Stimulated activated CD8-positive, alpha-beta memory T cell treated with anti-CD3 and anti-CD28 coated beads, Interleukin-7, amount 100 ng/mL, for 48 hours (primary cell): ENCODE results near the gene FER1L5.

Source experiments
- DNase-seq, 2 donors: peaks; one replicate each; pipeline ENCODE4 v3.0.0-alpha.2; 2020; ENCODE audit warnings: low read depth in 1 of 2; ENCODE audit errors: extremely low read depth in 1 of 2

The FER1L5 gene

GRCh38 chr2:96739076-96739632 is 96.6 kb downstream of the FER1L5 start:
- DNase-seq = no peak

- peak; percentile 81 to 99 for DNase-seq
Measured at GRCh38 chr2:96739633-96740428, 97.3 kb downstream of the FER1L5 start, which contains the start of gene LMAN2L. LMAN2L (minus strand) TSS chr2:96740064; CDS start chr2:96740040, 24 bp downstream.

GRCh38 chr2:96747061-96747617 is 104.6 kb downstream of the FER1L5 start:
- no peak for DNase-seq

GRCh38 chr2:96751800-96752199 is 109.2 kb downstream of the FER1L5 start:
- DNase-seq = no peak

DNA sequence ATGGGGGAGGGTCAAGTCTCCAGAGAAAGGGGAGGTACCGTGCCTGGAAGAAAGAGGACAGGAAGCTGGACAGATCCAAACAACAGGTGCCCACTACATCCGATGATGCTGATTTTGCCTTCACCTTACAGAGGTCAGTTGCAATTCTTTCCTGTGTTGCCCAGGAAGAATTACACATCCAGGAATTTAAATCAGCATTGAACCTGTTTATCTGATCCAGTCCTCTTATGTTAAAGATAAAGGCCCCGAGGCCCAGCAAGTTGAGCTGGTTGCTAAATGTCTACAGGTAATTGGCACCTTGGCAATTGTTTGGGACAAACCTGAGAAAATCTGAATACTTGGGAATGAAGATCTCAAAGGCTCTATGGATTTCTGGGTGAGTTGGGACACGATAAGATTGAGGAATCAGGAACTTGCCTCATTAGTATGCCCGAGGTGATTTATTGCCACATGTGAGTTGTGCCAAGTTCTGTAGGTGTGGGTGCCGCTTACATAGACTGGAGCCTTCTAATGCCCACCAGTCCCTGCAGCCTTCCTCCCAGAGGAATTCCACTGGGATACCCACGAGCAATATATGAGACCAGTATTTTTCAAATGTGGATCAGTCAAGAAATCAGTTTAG is 111.2 kb downstream of the FER1L5 start:
- no peak for DNase-seq

GRCh38 chr2:96754317-96754716 is 111.8 kb downstream of the FER1L5 start:
- DNase-seq = no peak
